ENCODE measurements around the gene FGG.

FGG gene

GRCh38 chr4:154586296-154587033, 26.0 kb downstream of the FGG start:
- DNase-seq (ENCODE audit: low spot score): no peak

GRCh38 chr4:154585369-154586018, 27.0 kb downstream of the FGG start:
- DNase-seq (ENCODE audit: low spot score): no peak

GRCh38 chr4:154584259-154584658, 28.2 kb downstream of the FGG start:
- no peak for DNase-seq (ENCODE audit: low spot score)

- DNase-seq (ENCODE audit: low spot score): no peak
Measured at GRCh38 chr4:154583677-154584076, 28.8 kb downstream of the FGG start.

GRCh38 chr4:154583230-154583629, 29.2 kb downstream of the FGG start:
- no peak for DNase-seq (ENCODE audit: low spot score)

GRCh38 chr4:154582723-154583122, 29.7 kb downstream of the FGG start:
- DNase-seq (ENCODE audit: low spot score): no peak

DNA sequence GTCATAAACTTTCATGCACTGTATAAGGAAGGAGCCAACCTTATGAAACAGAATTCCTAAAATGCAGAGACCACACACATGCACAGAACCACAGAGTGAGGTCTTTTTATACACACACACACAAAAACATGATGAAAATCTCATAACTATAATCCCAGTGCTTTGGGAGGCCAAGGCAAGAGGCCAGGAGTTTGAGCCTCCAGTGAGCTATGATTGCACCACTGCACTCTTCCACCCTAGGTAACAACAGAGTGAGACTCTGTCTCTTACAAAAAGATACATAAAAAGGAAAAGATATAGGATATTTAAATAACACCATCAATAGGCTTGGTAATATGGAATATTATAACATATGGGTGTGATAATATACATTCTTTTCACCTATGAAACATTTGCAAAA, 32.5 kb downstream of the FGG start:
- DNase-seq (ENCODE audit: low spot score): no peak

DNA sequence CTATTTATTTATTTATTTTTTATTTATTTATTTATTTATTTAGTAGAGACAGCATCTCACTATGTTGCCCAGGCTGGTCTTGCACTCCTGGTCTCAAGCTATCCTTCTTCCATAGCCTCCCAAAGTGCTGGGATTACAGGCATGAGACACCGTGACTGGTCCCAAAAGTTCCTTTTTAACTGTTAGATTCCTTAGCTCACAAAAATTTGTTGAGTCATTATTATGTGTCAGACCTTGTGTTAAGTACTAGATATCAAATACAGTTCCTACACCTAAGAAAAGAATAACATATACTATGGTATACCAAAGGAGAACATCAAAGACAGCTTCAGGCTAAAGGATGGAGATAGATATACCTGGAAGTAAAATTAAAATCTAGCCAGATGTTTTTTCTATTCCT, 33.5 kb downstream of the FGG start:
- no peak for DNase-seq (ENCODE audit: low spot score)

- DNase-seq (ENCODE audit: low spot score): no peak
Measured at GRCh38 chr4:154577324-154577723, 35.1 kb downstream of the FGG start.

DNA sequence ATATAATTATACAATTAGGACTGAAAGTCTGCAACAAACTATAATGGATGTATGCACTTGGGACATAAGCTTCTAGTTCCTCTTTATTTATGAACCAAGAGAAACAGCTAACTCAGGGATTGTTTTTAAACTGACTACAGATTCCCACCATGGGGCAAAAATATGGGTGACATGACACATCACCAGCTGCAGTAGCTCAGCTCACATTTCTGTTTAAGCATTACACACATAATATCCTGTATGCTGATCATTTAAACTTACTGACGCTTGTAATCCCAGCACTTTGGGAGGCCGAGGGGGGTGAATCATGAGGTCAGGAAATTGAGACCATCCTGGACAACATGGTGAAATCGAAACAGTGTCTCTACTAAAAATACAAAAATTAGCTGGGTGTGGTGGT, 38.1 kb downstream of the FGG start:
- no peak for DNase-seq (ENCODE audit: low spot score)

- no peak for DNase-seq (ENCODE audit: low spot score)
Measured at GRCh38 chr4:154573190-154573870, 39.1 kb downstream of the FGG start.

DNA sequence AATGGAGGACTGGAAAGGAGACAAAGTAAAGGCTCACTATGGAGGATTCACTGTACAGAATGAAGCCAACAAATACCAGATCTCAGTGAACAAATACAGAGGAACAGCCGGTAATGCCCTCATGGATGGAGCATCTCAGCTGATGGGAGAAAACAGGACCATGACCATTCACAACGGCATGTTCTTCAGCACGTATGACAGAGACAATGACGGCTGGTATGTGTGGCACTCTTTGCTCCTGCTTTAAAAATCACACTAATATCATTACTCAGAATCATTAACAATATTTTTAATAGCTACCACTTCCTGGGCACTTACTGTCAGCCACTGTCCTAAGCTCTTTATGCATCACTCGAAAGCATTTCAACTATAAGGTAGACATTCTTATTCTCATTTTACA, 42.9 kb downstream of the FGG start:
- no peak for DNase-seq (ENCODE audit: low spot score)

DNA sequence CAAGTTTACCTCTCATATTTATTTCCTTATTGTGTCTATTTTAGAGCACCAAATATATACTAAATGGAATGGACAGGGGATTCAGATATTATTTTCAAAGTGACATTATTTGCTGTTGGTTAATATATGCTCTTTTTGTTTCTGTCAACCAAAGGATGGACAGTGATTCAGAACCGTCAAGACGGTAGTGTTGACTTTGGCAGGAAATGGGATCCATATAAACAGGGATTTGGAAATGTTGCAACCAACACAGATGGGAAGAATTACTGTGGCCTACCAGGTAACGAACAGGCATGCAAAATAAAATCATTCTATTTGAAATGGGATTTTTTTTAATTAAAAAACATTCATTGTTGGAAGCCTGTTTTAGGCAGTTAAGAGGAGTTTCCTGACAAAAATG, 43.4 kb downstream of the FGG start:
- DNase-seq (ENCODE audit: low spot score): no peak

DNA sequence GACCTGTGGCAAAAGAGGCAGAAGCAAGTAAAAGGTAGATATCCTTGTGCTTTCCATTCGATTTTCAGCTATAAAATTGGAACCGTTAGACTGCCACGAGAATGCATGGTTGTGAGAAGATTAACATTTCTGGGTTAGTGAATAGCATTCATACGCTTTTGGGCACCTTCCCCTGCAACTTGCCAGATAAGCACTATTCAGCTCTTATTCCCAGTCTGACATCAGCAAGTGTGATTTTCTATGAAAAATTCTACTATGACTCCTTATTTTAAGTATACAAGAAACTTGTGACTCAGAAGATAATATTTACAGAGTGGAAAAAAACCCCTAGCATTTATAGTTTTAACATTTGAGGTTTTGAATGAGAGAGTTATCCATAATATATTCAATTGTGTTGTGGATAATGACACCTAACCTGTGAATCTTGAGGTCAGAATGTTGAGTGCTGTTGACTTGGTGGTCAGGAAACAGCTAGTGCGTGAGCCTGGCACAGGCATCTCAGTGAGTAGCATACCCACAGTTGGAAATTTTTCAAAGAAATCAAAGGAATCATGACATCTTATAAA, 45.7 kb downstream of the FGG start:
- no peak for DNase-seq (ENCODE audit: low spot score)

DNA sequence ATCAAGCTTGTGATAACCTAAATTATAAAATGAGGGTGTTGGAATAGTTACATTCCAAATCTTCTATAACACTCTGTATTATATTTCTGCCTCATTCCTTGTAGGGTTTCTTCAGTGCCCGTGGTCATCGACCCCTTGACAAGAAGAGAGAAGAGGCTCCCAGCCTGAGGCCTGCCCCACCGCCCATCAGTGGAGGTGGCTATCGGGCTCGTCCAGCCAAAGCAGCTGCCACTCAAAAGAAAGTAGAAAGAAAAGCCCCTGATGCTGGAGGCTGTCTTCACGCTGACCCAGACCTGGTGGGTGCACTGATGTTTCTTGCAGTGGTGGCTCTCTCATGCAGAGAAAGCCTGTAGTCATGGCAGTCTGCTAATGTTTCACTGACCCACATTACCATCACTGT, 46.8 kb downstream of the FGG start:
- DNase-seq (ENCODE audit: low spot score): no peak

DNA sequence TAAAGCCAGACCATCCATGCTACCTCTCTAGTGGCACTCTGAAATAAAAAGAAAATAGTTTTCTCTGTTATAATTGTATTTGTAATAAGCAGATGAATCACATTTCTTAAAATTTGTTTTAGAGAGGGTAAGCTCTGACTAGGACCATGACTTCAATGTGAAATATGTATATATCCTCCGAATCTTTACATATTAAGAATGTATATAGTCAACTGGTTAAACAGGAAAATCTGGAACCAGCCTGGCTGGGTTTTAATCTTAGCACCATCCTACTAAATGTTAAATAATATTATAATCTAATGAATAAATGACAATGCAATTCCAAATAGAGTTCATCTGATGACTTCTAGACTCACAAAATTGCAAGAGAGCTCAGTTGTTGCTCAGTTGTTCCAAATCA, 48.1 kb downstream of the FGG start:
- DNase-seq (ENCODE audit: low spot score): no peak

DNA sequence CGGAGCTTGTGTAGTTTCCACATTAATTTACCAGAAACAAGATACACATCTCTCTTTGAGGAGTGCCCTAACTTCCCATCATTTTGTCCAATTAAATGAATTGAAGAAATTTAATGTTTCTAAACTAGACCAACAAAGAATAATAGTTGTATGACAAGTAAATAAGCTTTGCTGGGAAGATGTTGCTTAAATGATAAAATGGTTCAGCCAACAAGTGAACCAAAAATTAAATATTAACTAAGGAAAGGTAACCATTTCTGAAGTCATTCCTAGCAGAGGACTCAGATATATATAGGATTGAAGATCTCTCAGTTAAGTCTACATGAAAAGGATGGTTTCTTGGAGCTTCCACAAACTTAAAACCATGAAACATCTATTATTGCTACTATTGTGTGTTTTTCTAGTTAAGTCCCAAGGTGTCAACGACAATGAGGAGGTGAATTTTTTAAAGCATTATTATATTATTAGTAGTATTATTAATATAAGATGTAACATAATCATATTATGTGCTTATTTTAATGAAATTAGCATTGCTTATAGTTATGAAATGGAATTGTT, 49.7 kb downstream of the FGG start, which contains the start of gene FGB:
Gene FGB (plus strand): TSS at position 315 of the 558 bp plus-strand sequence. CDS start 8 bp downstream, at position 323.
- no peak for DNase-seq (ENCODE audit: low spot score)

- no peak for DNase-seq (ENCODE audit: low spot score)
Measured at GRCh38 chr4:154560824-154561231, 51.6 kb downstream of the FGG start.

GRCh38 chr4:154560419-154560801, 52.0 kb downstream of the FGG start:
- DNase-seq (ENCODE audit: low spot score): no peak

- no peak for DNase-seq (ENCODE audit: low spot score)
Measured at GRCh38 chr4:154559494-154560418, 52.7 kb downstream of the FGG start.

DNA sequence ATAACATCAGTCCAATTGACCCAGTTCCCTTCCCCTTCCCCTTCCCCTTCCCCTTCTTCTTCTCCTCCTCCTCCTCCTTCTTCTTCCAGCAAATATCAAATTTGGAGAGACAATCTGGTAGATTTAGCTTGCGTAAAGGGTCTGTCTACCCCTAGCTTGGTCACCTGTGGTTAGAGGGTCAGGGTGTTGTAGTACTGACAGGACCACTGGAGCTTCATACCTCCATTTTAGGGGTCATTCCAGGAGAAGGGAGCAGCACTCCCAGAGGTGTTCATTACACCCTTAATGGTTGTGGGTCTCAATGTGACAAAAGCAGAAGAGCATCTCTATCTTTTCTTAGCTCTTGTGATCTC, 53.3 kb downstream of the FGG start:
- DNase-seq (ENCODE audit: low spot score): no peak
